ENCODE data around the gene SIM1. TPM values are rescaled to one million over a fixed set of nuclear protein-coding genes. Genes with fewer than 3 reads are reported as not detected.

SIM1 gene
- total RNA-seq, 2 experiments from 2014 or later = not detected

- peaks cover 13% of the 10 kb centered on the region for H3K4me1 ChIP-seq (ENCODE audit: insufficient read depth, low read length)
- H3K27ac Mint-ChIP-seq = no peak overlapping the region
- H3K27me3 Mint-ChIP-seq = peaks cover 21% of the 10 kb centered on the region
- ChIA-PET CTCF (no interaction called here), POLR2A (no interaction called here)
- peaks cover 13% of the 10 kb centered on the region for H3K4me1 Mint-ChIP-seq (ENCODE audit: low read depth)
- no peaks in the 10 kb centered on the region for H3K36me3 Mint-ChIP-seq (ENCODE audit: low read depth)
- no peaks in the 10 kb centered on the region for H3K9me3 Mint-ChIP-seq
- H3K4me3 Mint-ChIP-seq = no peak overlapping the region
- no peak overlapping the region for H3K27ac ChIP-seq (ENCODE audit: low read depth in 1 of 2, low read length in 2 of 2)
- H3K27me3 ChIP-seq (ENCODE audit: control insufficient read depth in 1 of 2, insufficient read depth in 2 of 2, low read length in 2 of 2) = peaks cover 50 to 63% of the 10 kb centered on the region in 2 experiments
- ATAC-seq (ENCODE audit: poor library complexity) (no peak), DNase-seq (no peak)
- no peak overlapping the region for H3K4me3 ChIP-seq (ENCODE audit: low read length)
- intact Hi-C loops (cut with DNase I, micrococcal nuclease) = no loop called here
- no peak for TF ChIP-seq CTCF (IDR thresholded peaks at IDR 0.05)
- no peaks in the 10 kb centered on the region for H3K36me3 ChIP-seq (ENCODE audit: insufficient read depth, low read length)
- peaks cover 3 to 31% of the 10 kb centered on the region in 2 experiments for H3K9me3 ChIP-seq (ENCODE audit: control insufficient read depth in 1 of 2, insufficient read depth in 1 of 2, low read length in 2 of 2)
These were observed 19.2 kb downstream of the SIM1 start for GRCh38 chr6:100445512-100445911.

GRCh38 chr6:100440935-100441334, 23.8 kb downstream of the SIM1 start:
- Histone ChIP-seq H3K27me3 (ENCODE audit: control insufficient read depth in 1 of 2, insufficient read depth in 2 of 2, low read length in 2 of 2) (peaks cover 7 to 23% of the 10 kb centered on the region in 2 experiments), H3K27ac (ENCODE audit: low read depth in 1 of 2, low read length in 2 of 2) (no peak overlapping the region), H3K36me3 (ENCODE audit: insufficient read depth, low read length) (no peaks in the 10 kb centered on the region), H3K4me3 (ENCODE audit: low read length) (no peak overlapping the region), H3K4me1 (ENCODE audit: insufficient read depth, low read length) (no peaks in the 10 kb centered on the region), H3K9me3 (ENCODE audit: control insufficient read depth in 1 of 2, insufficient read depth in 1 of 2, low read length in 2 of 2) (no peaks in the 10 kb centered on the region)
- intact Hi-C loops (cut with DNase I, micrococcal nuclease) = no loop called here
- Mint-ChIP-seq H3K27me3 (peaks cover 52% of the 10 kb centered on the region), H3K9me3 (no peaks in the 10 kb centered on the region), H3K36me3 (ENCODE audit: low read depth) (no peaks in the 10 kb centered on the region), H3K4me1 (ENCODE audit: low read depth) (no peaks in the 10 kb centered on the region), H3K4me3 (no peak overlapping the region), H3K27ac (no peak overlapping the region)
- no peak for ATAC-seq (ENCODE audit: poor library complexity)
- CTCF ChIA-PET = no interaction called here
- POLR2A ChIA-PET = no interaction called here
- no peak for TF ChIP-seq CTCF (IDR thresholded peaks at IDR 0.05)
- no peak for DNase-seq

GRCh38 chr6:100435299-100435698, 29.4 kb downstream of the SIM1 start:
- Histone ChIP-seq H3K4me1 (ENCODE audit: insufficient read depth, low read length) (no peaks in the 10 kb centered on the region), H3K4me3 (ENCODE audit: low read length) (no peak overlapping the region), H3K27me3 (ENCODE audit: control insufficient read depth in 1 of 2, insufficient read depth in 2 of 2, low read length in 2 of 2) (peaks cover under 1 to 2% of the 10 kb centered on the region in 2 experiments), H3K27ac (ENCODE audit: low read depth in 1 of 2, low read length in 2 of 2) (no peak overlapping the region), H3K9me3 (ENCODE audit: control insufficient read depth in 1 of 2, insufficient read depth in 1 of 2, low read length in 2 of 2) (no peaks in the 10 kb centered on the region), H3K36me3 (ENCODE audit: insufficient read depth, low read length) (no peaks in the 10 kb centered on the region)
- no peak for DNase-seq
- Mint-ChIP-seq H3K4me3 (no peak overlapping the region), H3K27ac (no peak overlapping the region), H3K27me3 (peaks cover 68% of the 10 kb centered on the region), H3K4me1 (ENCODE audit: low read depth) (no peaks in the 10 kb centered on the region), H3K9me3 (no peaks in the 10 kb centered on the region), H3K36me3 (ENCODE audit: low read depth) (no peaks in the 10 kb centered on the region)
- ATAC-seq (ENCODE audit: poor library complexity) = no peak
- CTCF ChIA-PET = no interaction called here
- TF ChIP-seq CTCF (IDR thresholded peaks at IDR 0.05) = no peak
- intact Hi-C loops (cut with DNase I, micrococcal nuclease) = no loop called here
- POLR2A ChIA-PET = no interaction called here
